Adrenal gland (tissue), 12 donors: ENCODE results near the gene NEK7. TPM values are rescaled to one million over a fixed set of nuclear protein-coding genes. Genes with fewer than 3 reads are reported as not detected.

Experiments
- DNase-seq, 7 donors: peaks; one replicate each; pipeline ENCODE4 v3.0.0-alpha.2; 2019 to 2020
- H3K27ac ChIP-seq, 5 donors: fragments of 200-600 bp; sonication (generic) in 4 of 5; 1 replicate in 3 of 5; 2 replicates in 2 of 5; pipeline versions ENCODE4 v1.5.1 to v1.8.0; 2016 to 2020; ENCODE audit warnings: mild to moderate bottlenecking in 1 of 5
- H3K27me3 ChIP-seq: fragments of 200-600 bp; 2 replicates; pipeline ENCODE4 v1.8.0; 2021
- H3K36me3 ChIP-seq, 2 donors: fragments of 200-600 bp; replicated peaks in 1 of 2; 1 replicate in 1 of 2; 2 replicates in 1 of 2; pipeline versions ENCODE4 v1.5.1 to v1.8.0; 2018 to 2022
- H3K4me1 ChIP-seq, 2 donors: fragments of 200-600 bp; replicated peaks in 1 of 2; 1 replicate in 1 of 2; 2 replicates in 1 of 2; pipeline versions ENCODE4 v1.5.1 to v1.8.0; 2018 to 2021
- H3K4me3 ChIP-seq, 4 donors: fragments of 200-600 bp; sonication (generic) in 3 of 4; one replicate each; pipeline ENCODE4 v1.5.1; 2016 to 2018
- H3K9me3 ChIP-seq, 3 donors: fragments of 200-600 bp; sonication (generic) in 1 of 3; replicated peaks in 1 of 3; 1 replicate in 2 of 3; 2 replicates in 1 of 3; pipeline versions ENCODE4 v1.5.1 to v1.8.0; 2016 to 2021
- CTCF ChIP-seq, 6 experiments: fragments of 450-650 bp in 4 of 6; fragments of 200-600 bp in 2 of 6; sonication (generic) in 1 of 6; IDR thresholded peaks; 1 replicate in 5 of 6; 2 replicates in 1 of 6; pipeline versions ENCODE4 v1.5.1 to v1.8.0; 2016 to 2021; ENCODE audit warnings: antibody characterized with exemption in 6 of 6, mild to moderate bottlenecking in 2 of 6, moderate library complexity in 1 of 6
- POLR2A ChIP-seq, 2 donors: fragments of 450-650 bp; IDR thresholded peaks; one replicate each; pipeline ENCODE4 v1.6.1; 2017; ENCODE audit warnings: antibody characterized with exemption in 2 of 2, mild to moderate bottlenecking in 2 of 2, moderate library complexity in 1 of 2
- WGBS, 4 donors: extraction: QIAGEN DNeasy Blood & Tissue Kit in 2 of 4; methylation state at CpG; one replicate each; pipeline versions ENCODE4 v1.1.5 to v1.1.7; 2013 to 2017; 5-methylcytosine and 5-hydroxymethylcytosine counted together
- intact Hi-C, 2 donors: fragments of 100-400 bp; cut with DNase I; formaldehyde crosslinking; loops; one replicate each; pipeline versions ENCODE4 v1.14.1 to v1.15.0; 2022 to 2023
- polyA plus RNA-seq, 3 donors: library from polyadenylated mRNA; stranded (reverse); fragments of 200-250 nt in 2 of 3; fragments of 350-450 nt in 1 of 3; fragmentation: Illumina TruSeq in 1 of 3; extraction: RNeasy Lipid Tissue Mini Kit (QIAGEN cat#74804) in 1 of 3; gene quantifications; one replicate each; pipeline ENCODE4 v1.2.3, GENCODE V29; 2013 to 2014
- total RNA-seq, 9 donors: library from RNA; depleted of rRNA in 4 of 9; stranded (reverse); fragments of >200 nt in 4 of 9; fragments of 120-200 nt in 1 of 9; fragmentation: NEBNext Ultra II Directional in 1 of 9; extraction: Animal tissue kit (Norgen Biotek cat#: 25700) in 1 of 9; gene quantifications; one replicate each; pipeline versions ENCODE4 v1.1.0 to v1.2.4, GENCODE V29; 2013 to 2023
- donor health status: healthy with polysubstance abuse.
- donor health status: Bipolar disorder and iron deficiency.
- donor health status: DM: yes; HTN: yes; CAD: no.
- donor health status: DM: no; HTN: no; CAD: no.
- donor health status: DM: no; HTN: no; CAD: no.
- donor health status: DM: yes; HTN: yes; CAD: no.

The NEK7 gene
- total and polyA plus RNA-seq, 12 donors, result 34.0 to 270 (median 148) TPM

DNA sequence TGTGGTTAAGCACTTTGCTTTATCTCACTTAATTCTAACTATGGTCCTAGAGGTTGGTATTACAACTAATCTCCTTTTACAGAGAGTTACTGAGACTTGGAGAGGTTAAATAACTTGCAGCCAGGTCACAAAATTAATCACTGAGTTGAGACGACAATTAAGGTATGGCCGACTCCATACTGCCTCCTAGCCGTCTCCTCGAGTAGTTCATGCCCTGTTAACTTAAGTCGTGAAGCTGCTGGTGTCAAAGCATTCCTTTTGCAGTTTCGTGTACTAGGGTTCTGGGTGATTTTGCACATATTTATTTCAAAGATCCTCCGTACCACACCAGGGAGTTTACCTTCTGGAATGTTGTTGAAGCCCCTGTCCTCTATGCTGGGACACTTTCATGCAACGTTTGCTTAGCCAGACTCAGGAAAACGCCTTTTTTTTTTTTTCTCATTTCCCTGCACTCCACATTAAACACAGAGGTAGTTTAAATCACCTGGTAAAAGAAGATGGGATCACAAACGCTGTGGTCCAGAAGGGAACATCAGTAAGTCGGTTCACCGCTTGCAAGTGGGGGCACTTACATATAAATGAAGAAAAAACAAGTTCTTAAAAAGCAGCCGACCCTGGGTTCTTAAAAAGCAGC, 570 bp upstream of the NEK7 start:
- TF ChIP-seq POLR2A (IDR thresholded peaks at IDR 0.05) (no peak), CTCF (IDR thresholded peaks at IDR 0.05) (peak; percentile 71 to 82 (median 77))
- Histone ChIP-seq H3K4me1 (peaks cover 10 to 25% of the 10 kb centered on the region in 2 donors), H3K27ac (peak overlapping the region; percentile 88 to 98 (median 93)), H3K27me3 (no peaks in the 10 kb centered on the region), H3K4me3 (peak overlapping the region; percentile 39 to 99 (median 98)), H3K9me3 (no peaks in the 10 kb centered on the region), H3K36me3 (no peaks in the 10 kb centered on the region)
- intact Hi-C loops, result loop anchor here in 1 of 2 donors (5.0 to 10.0 kb wide), 2 partner anchors 69 to 209 kb away; no protein-coding TSS in a partner anchor
- 0 to 1% (median 1%) methylated on average over 13 of the region's 13 CpGs for WGBS, 4 donors
- DNase-seq, result peak; percentile 63 to 90 (median 73)

- TF ChIP-seq CTCF (IDR thresholded peaks at IDR 0.05) (peak in 1 of 6 experiments; percentile 0), POLR2A (IDR thresholded peaks at IDR 0.05) (peak in 1 of 2 donors; percentile 61)
- Histone ChIP-seq H3K4me3 (peak overlapping the region; percentile 39 to 99 (median 98)), H3K9me3 (no peaks in the 10 kb centered on the region), H3K4me1 (peaks cover 17 to 36% of the 10 kb centered on the region in 2 donors), H3K27ac (peak overlapping the region; percentile 88 to 98 (median 93)), H3K27me3 (no peaks in the 10 kb centered on the region), H3K36me3 (no peaks in the 10 kb centered on the region)
- 0% methylated on average over 29 to 62 of the region's 62 CpGs for WGBS, 4 donors
- DNase-seq, result peak; percentile 86 to 97 (median 91)
- intact Hi-C loops, result loop anchor here in 1 of 2 donors (5.0 to 10.0 kb wide), 2 partner anchors 70 to 207 kb away; no protein-coding TSS in a partner anchor
Observed at GRCh38 chr1:198157241-198157846, 546 bp downstream of the NEK7 start.

- H3K36me3 ChIP-seq, result no peaks in the 10 kb centered on the region
- H3K9me3 ChIP-seq, result no peaks in the 10 kb centered on the region
- peak overlapping the region; percentile 88 to 98 (median 93) for H3K27ac ChIP-seq
- peak overlapping the region; percentile 39 to 99 (median 98) for H3K4me3 ChIP-seq
- no peaks in the 10 kb centered on the region for H3K27me3 ChIP-seq
- peaks cover 20 to 43% of the 10 kb centered on the region in 2 donors for H3K4me1 ChIP-seq
- peak in 1 of 7 donors; percentile 20 for DNase-seq
- 4 to 7% (median 4%) methylated on average over 17 of the region's 17 CpGs for WGBS, 4 donors
- TF ChIP-seq CTCF (IDR thresholded peaks at IDR 0.05) (no peak), POLR2A (IDR thresholded peaks at IDR 0.05) (no peak)
- intact Hi-C loops, result loop anchor here in 1 of 2 donors (5.0 to 10.0 kb wide), 2 partner anchors 71 to 207 kb away; no protein-coding TSS in a partner anchor
Observed at GRCh38 chr1:198157847-198158725, 1.3 kb downstream of the NEK7 start.
